Transverse colon (tissue), 4 donors: ENCODE results near the gene PRR5. TPM values are rescaled to one million over a fixed set of nuclear protein-coding genes. Genes with fewer than 3 reads are reported as not detected.

Experiments used
- DNase-seq: peaks from one replicate; pipeline ENCODE4 v3.0.0-alpha.2; 2019
- H3K27ac ChIP-seq, 4 donors: fragments of 200-600 bp; sonication (generic); 2 replicates each; pipeline ENCODE4 v1.5.1; 2016 to 2018; ENCODE audit warnings: inconsistent platforms in 4 of 4
- H3K27me3 ChIP-seq: fragments of 200-600 bp; sonication (generic); 2 replicates; pipeline ENCODE4 v1.5.1; 2017; ENCODE audit warnings: inconsistent platforms
- H3K36me3 ChIP-seq, 4 donors: fragments of 200-600 bp; sonication (generic); 2 replicates each; pipeline ENCODE4 v1.5.1; 2017 to 2019; ENCODE audit warnings: inconsistent platforms in 4 of 4
- H3K4me1 ChIP-seq, 4 donors: fragments of 200-600 bp; sonication (generic); 2 replicates each; pipeline ENCODE4 v1.5.1; 2017 to 2020; ENCODE audit warnings: inconsistent platforms in 4 of 4
- H3K4me3 ChIP-seq, 4 donors: fragments of 200-600 bp; sonication (generic); 1 replicate in 1 of 4; 2 replicates in 3 of 4; pipeline versions ENCODE4 v1.5.1 to v1.6.1; 2017 to 2019; ENCODE audit warnings: inconsistent platforms in 4 of 4
- H3K9me3 ChIP-seq, 2 donors: fragments of 200-600 bp; sonication (generic); 2 replicates each; pipeline ENCODE4 v1.5.1; 2017 to 2019; ENCODE audit warnings: inconsistent platforms in 2 of 2
- CTCF ChIP-seq, 5 experiments: fragments of 200-600 bp in 3 of 5; fragments of 450-650 bp in 2 of 5; sonication (generic) in 3 of 5; IDR thresholded peaks; 1 replicate in 2 of 5; 2 replicates in 3 of 5; pipeline ENCODE4 v1.5.1; 2016 to 2017; ENCODE audit warnings: antibody characterized with exemption in 5 of 5, inconsistent platforms in 3 of 5, mild to moderate bottlenecking in 2 of 5, moderate library complexity in 1 of 5
- EP300 ChIP-seq: sonication (generic); formaldehyde crosslinking; IDR thresholded peaks from one replicate; pipeline ENCODE4 v1.6.1; 2017; ENCODE audit warnings: antibody characterized with exemption, low read depth
- POLR2A ChIP-seq: fragments of 450-650 bp; IDR thresholded peaks from one replicate; pipeline ENCODE4 v1.6.1; 2016; ENCODE audit warnings: antibody characterized with exemption, mild to moderate bottlenecking, moderate library complexity
- POLR2AphosphoS5 ChIP-seq, 3 donors: sonication (generic); formaldehyde crosslinking; IDR thresholded peaks; one replicate each; pipeline ENCODE4 v1.6.1; 2016; ENCODE audit warnings: antibody characterized with exemption in 3 of 3
- WGBS, 2 donors: methylation state at CpG; one replicate each; pipeline ENCODE4 v1.1.5; 2018; ENCODE audit warnings: low coverage in 1 of 2; 5-methylcytosine and 5-hydroxymethylcytosine counted together
- in situ Hi-C, 4 donors: fragments of 200-750 bp; cut with MboI; loops; one replicate each; pipeline versions ENCODE4 v1.15.0 to v1.15.1; 2017; ENCODE audit warnings: low sequenced_read_pairs in 3 of 4, low pct_ligation_motif_present in 1 of 4, low pct_unique_long_range_greater_than_20kb in 1 of 4
- intact Hi-C: fragments of 100-400 bp; cut with DNase I; formaldehyde crosslinking; loops from one replicate; pipeline ENCODE4 v1.15.1; 2023; ENCODE audit warnings: low total_unique reads
- total RNA-seq, 4 donors: library from RNA; depleted of rRNA; stranded (reverse); fragments of >200 nt; gene quantifications; one replicate each; pipeline ENCODE4 v1.1.0, GENCODE V29; 2016

Gene PRR5
- total RNA-seq, 4 donors from 2014 or later = 17.7 to 68.3 (median 22.2) TPM

GRCh38 chr22:44730022-44730393 lies 28.0 kb downstream of the PRR5 start:
- H3K9me3 ChIP-seq = no peaks in the 10 kb centered on the region
- H3K4me1 ChIP-seq = peaks cover 0 to 17% (median 6%) of the 10 kb centered on the region in 4 donors
- no peaks in the 10 kb centered on the region for H3K27me3 ChIP-seq
- no peak overlapping the region for H3K4me3 ChIP-seq
- H3K36me3 ChIP-seq = no peaks in the 10 kb centered on the region
- H3K27ac ChIP-seq = peak overlapping the region; percentile 45 to 72 (median 55)
- no peak for DNase-seq
- in situ Hi-C loops = loop anchor here in 1 of 4 donors (5.0 kb wide), 1 partner anchor 33 kb away; no protein-coding TSS in a partner anchor
- intact Hi-C loops = no loop called here
- 67% methylated on average over 14 of the region's 14 CpGs; no CpG with 5 or more reads in 1 of the 2 donors for WGBS, 2 donors
- TF ChIP-seq CTCF (IDR thresholded peaks at IDR 0.05) (no peak), EP300 (no peak), POLR2AphosphoS5 (IDR thresholded peaks at IDR 0.05) (no peak), POLR2A (no peak)

GRCh38 chr22:44730490-44731356 lies 28.7 kb downstream of the PRR5 start:
- Histone ChIP-seq H3K36me3 (no peaks in the 10 kb centered on the region), H3K27me3 (no peaks in the 10 kb centered on the region), H3K27ac (peak overlapping the region in 1 of 4 donors; percentile 60), H3K9me3 (no peaks in the 10 kb centered on the region), H3K4me3 (no peak overlapping the region), H3K4me1 (peaks cover 0 to 17% (median 6%) of the 10 kb centered on the region in 4 donors)
- intact Hi-C loops (no loop called here), in situ Hi-C loops (loop anchor here in 1 of 4 donors (5.0 kb wide), 1 partner anchor 33 kb away; no protein-coding TSS in a partner anchor)
- no peak for DNase-seq
- TF ChIP-seq EP300 (no peak), CTCF (IDR thresholded peaks at IDR 0.05) (no peak), POLR2AphosphoS5 (IDR thresholded peaks at IDR 0.05) (no peak), POLR2A (no peak)
- 83 to 87% methylated on average over 8 to 19 of the region's 19 CpGs for whole genome bisulfite sequencing, 2 donors

GRCh38 chr22:44731357-44731970 lies 29.5 kb downstream of the PRR5 start:
- DNase-seq = no peak
- in situ Hi-C loops = loop anchor here in 1 of 4 donors (5.0 kb wide), 1 partner anchor 34 kb away; no protein-coding TSS in a partner anchor
- Histone ChIP-seq H3K4me3 (no peak overlapping the region), H3K9me3 (no peaks in the 10 kb centered on the region), H3K27ac (no peak overlapping the region), H3K36me3 (no peaks in the 10 kb centered on the region), H3K4me1 (peaks cover 0 to 20% (median 6%) of the 10 kb centered on the region in 4 donors), H3K27me3 (no peaks in the 10 kb centered on the region)
- no peak for TF ChIP-seq POLR2A
- TF ChIP-seq EP300 = no peak
- no peak for TF ChIP-seq CTCF (IDR thresholded peaks at IDR 0.05)
- no peak for TF ChIP-seq POLR2AphosphoS5 (IDR thresholded peaks at IDR 0.05)
- WGBS, 2 donors = 20% methylated on average over 1 of the region's 7 CpGs; no CpG with 5 or more reads in 1 of the 2 donors
- intact Hi-C loops = no loop called here

GRCh38 chr22:44732017-44732561 lies 30.1 kb downstream of the PRR5 start:
- H3K36me3 ChIP-seq = no peaks in the 10 kb centered on the region
- intact Hi-C loops = loop anchor here (2.0 kb wide), 1 partner anchor 39 kb away; no protein-coding TSS in a partner anchor
- peaks cover 6% of the 10 kb centered on the region for H3K27me3 ChIP-seq
- peaks cover 0 to 20% (median 6%) of the 10 kb centered on the region in 4 donors for H3K4me1 ChIP-seq
- DNase-seq = no peak
- no peak for TF ChIP-seq CTCF (IDR thresholded peaks at IDR 0.05)
- in situ Hi-C loops = loop anchor here in 1 of 4 donors (5.0 kb wide), 1 partner anchor 35 kb away; no protein-coding TSS in a partner anchor
- H3K27ac ChIP-seq = no peak overlapping the region
- H3K9me3 ChIP-seq = no peaks in the 10 kb centered on the region
- 88% methylated on average over 21 of the region's 21 CpGs; no CpG with 5 or more reads in 1 of the 2 donors for WGBS, 2 donors
- no peak overlapping the region for H3K4me3 ChIP-seq
